HEK293 (cell line): ENCODE results near the gene PLK1.

ENCODE experiments used
- CTCF ChIA-PET: fragments of 350-600 bp; formaldehyde crosslinking; extraction: SDS; loops from one replicate; lab custom pipeline; 2021; ENCODE audit warnings: antibody characterized with exemption; lab: Yijun Ruan, JAX
- POLR2A ChIA-PET: fragments of 300-600 bp; formaldehyde crosslinking; extraction: SDS; loops from one replicate; lab custom pipeline; 2020; ENCODE audit warnings: antibody characterized with exemption, inconsistent platforms; lab: Yijun Ruan, JAX
- H3K27ac ChIP-seq: fragments of 200-500 bp; sonication (Bioruptor generic); 2 replicates; pipeline ENCODE4 v1.5.1; 2014; ENCODE audit warnings: low read depth, low read length, control low read depth, inconsistent platforms; ENCODE audit errors: extremely low read depth
- H3K36me3 ChIP-seq, 2 experiments: fragments of 200-500 bp in 1 of 2; sonication (Bioruptor generic) in 1 of 2; 1 replicate in 1 of 2; 2 replicates in 1 of 2; pipeline ENCODE4 v1.5.1; 2014 to 2017; ENCODE audit warnings: inconsistent platforms in 2 of 2, low read length in 2 of 2; ENCODE audit not compliant: control insufficient read depth in 2 of 2, insufficient read depth in 1 of 2
- H3K4me1 ChIP-seq: fragments of 200-500 bp; sonication (Bioruptor generic); 2 replicates; pipeline ENCODE4 v1.5.1; 2014; ENCODE audit warnings: mild to moderate bottlenecking, low read length, inconsistent platforms; ENCODE audit not compliant: control insufficient read depth, insufficient read depth
- H3K4me3 ChIP-seq: 2 replicates; pipeline ENCODE4 v1.5.1; 2011; ENCODE audit warnings: low read depth, mild to moderate bottlenecking, control low read depth, low read length, moderate library complexity
- H3K9me3 ChIP-seq: fragments of 200-500 bp; sonication (Bioruptor generic); 2 replicates; pipeline ENCODE4 v1.5.1; 2014; ENCODE audit warnings: low read depth, low read length, inconsistent platforms; ENCODE audit not compliant: control insufficient read depth, insufficient read depth
- GFI1B ChIP-seq: fragments of 450-650 bp; formaldehyde crosslinking; IDR thresholded peaks from 2 replicates; pipeline ENCODE4 v1.5.1; 2016; ENCODE audit warnings: missing biosample characterization, missing genetic modification characterization
- GLIS1 ChIP-seq: fragments of 450-650 bp; formaldehyde crosslinking; IDR thresholded peaks from 2 replicates; pipeline ENCODE4 v1.5.1; 2016; ENCODE audit warnings: missing biosample characterization, missing genetic modification characterization
- KLF1 ChIP-seq: fragments of 450-650 bp; formaldehyde crosslinking; IDR thresholded peaks from 2 replicates; pipeline ENCODE4 v1.5.1; 2016; ENCODE audit warnings: missing biosample characterization, missing genetic modification characterization
- KLF7 ChIP-seq: fragments of 450-650 bp; formaldehyde crosslinking; IDR thresholded peaks from 2 replicates; pipeline ENCODE4 v1.5.1; 2016; ENCODE audit warnings: missing biosample characterization, missing genetic modification characterization, borderline replicate concordance
- REST ChIP-seq: fragments of 450-650 bp; formaldehyde crosslinking; IDR thresholded peaks from 2 replicates; pipeline ENCODE4 v1.5.1; 2016; ENCODE audit warnings: missing biosample characterization, missing genetic modification characterization
- SCRT1 ChIP-seq: fragments of 450-650 bp; formaldehyde crosslinking; IDR thresholded peaks from 2 replicates; pipeline ENCODE4 v1.5.1; 2016; ENCODE audit warnings: missing biosample characterization, missing genetic modification characterization, borderline replicate concordance
- SCRT2 ChIP-seq: fragments of 450-650 bp; formaldehyde crosslinking; IDR thresholded peaks from 2 replicates; pipeline ENCODE4 v1.5.1; 2016; ENCODE audit warnings: missing biosample characterization, missing genetic modification characterization
- ZIC2 ChIP-seq: fragments of 450-650 bp; formaldehyde crosslinking; IDR thresholded peaks from 2 replicates; pipeline ENCODE4 v1.5.1; 2016; ENCODE audit warnings: missing biosample characterization, missing genetic modification characterization
- ZNF121 ChIP-seq: fragments of 450-650 bp; formaldehyde crosslinking; IDR thresholded peaks from 2 replicates; pipeline ENCODE4 v1.5.1; 2016; ENCODE audit warnings: missing biosample characterization, missing genetic modification characterization
- ZNF157 ChIP-seq: fragments of 450-650 bp; formaldehyde crosslinking; IDR thresholded peaks from 2 replicates; pipeline ENCODE4 v1.5.1; 2016; ENCODE audit warnings: missing biosample characterization, missing genetic modification characterization
- ZNF280D ChIP-seq: fragments of 450-650 bp; formaldehyde crosslinking; IDR thresholded peaks from 2 replicates; pipeline ENCODE4 v1.5.1; 2016; ENCODE audit warnings: missing biosample characterization, missing genetic modification characterization
- ZNF610 ChIP-seq: fragments of 450-650 bp; formaldehyde crosslinking; IDR thresholded peaks from 2 replicates; pipeline ENCODE4 v1.5.1; 2016; ENCODE audit warnings: missing biosample characterization, missing genetic modification characterization, borderline replicate concordance
- ZNF747 ChIP-seq: fragments of 450-650 bp; formaldehyde crosslinking; IDR thresholded peaks from 2 replicates; pipeline ENCODE4 v1.5.1; 2016; ENCODE audit warnings: missing biosample characterization, missing genetic modification characterization
- TF ChIP-seq, protein P1 (sequence below): fragments of 450-650 bp; formaldehyde crosslinking; optimal IDR thresholded peaks from 2 replicates; pipeline ENCODE3; 2016; ENCODE audit warnings: missing biosample characterization, mild to moderate bottlenecking, missing genetic modification characterization

PLK1 gene

DNA sequence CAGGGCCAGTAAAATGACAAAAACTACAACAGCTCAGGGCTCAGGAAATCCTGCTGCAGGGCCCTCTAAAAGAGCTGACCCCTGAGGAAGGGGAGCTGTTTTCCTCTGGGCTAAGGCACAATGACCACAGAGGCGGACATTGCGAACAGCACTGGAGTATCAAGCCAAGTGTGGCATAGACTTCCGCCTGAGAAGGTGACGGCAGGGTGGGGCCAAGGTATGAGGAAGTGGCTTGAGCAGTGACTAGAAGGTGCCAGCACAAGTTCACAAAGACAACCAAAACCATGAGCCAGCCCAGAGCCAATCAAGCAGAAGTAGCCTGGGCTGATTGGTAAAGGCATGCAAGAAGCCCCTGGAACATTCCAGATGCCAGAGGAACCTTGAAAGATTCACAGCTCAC is 20.4 kb downstream of the PLK1 start:
- no peak overlapping the region for H3K27ac ChIP-seq
- H3K4me1 ChIP-seq: peaks cover 2% of the 10 kb centered on the region; the same call in 1 of the 2 replicates
- POLR2A ChIA-PET: interaction anchor here (2.1 kb wide), 1 partner anchor 8 kb away, joined by 7 read pairs; no protein-coding TSS in a partner anchor
- H3K36me3 ChIP-seq: no peaks in the 10 kb centered on the region
- no peaks in the 10 kb centered on the region for H3K9me3 ChIP-seq
- H3K4me3 ChIP-seq: no peak overlapping the region
- CTCF ChIA-PET: interaction anchor here (1.1 kb wide), 1 partner anchor 263 kb away, joined by 3 read pairs; no protein-coding TSS in a partner anchor
- no peak for TF ChIP-seq ZNF747 (tag by site-specific recombination)
- TF ChIP-seq ZNF280D (tag by site-specific recombination): no peak
- no peak for TF ChIP-seq GFI1B (tag by site-specific recombination)

DNA sequence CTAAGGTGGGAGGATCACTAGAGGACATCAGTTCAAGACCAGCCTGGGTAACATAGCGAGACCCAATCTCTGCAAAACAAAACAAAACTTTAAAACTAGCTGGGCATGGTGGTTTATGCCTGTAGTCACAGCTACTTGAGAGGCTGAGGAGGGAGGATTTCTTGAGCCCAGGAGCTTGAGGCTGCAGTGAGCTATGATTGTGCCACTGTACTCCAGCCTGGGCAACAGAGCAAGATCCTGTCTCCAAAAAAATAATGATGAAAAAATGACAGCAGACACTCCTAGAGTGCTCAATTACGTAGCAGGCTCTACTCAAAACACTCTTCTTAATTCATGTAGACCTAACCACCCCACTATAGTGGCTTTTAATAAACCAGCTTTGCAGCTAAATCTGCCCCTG is 21.4 kb downstream of the PLK1 start:
- ChIA-PET POLR2A (interaction anchor here (0.9 to 2.1 kb wide), 2 partner anchors 9 to 22 kb away, joined by 3 to 7 read pairs; partner anchors contain the start of gene PLK1), CTCF (interaction anchor here (0.7 to 1.1 kb wide), 2 partner anchors 14 to 264 kb away, joined by 3 read pairs; no protein-coding TSS in a partner anchor)
- no peaks in the 10 kb centered on the region for H3K9me3 ChIP-seq
- no peaks in the 10 kb centered on the region for H3K36me3 ChIP-seq
- H3K27ac ChIP-seq: no peak overlapping the region
- peaks cover 2% of the 10 kb centered on the region; the same call in 1 of the 2 replicates for H3K4me1 ChIP-seq
- TF ChIP-seq, protein P1, sequence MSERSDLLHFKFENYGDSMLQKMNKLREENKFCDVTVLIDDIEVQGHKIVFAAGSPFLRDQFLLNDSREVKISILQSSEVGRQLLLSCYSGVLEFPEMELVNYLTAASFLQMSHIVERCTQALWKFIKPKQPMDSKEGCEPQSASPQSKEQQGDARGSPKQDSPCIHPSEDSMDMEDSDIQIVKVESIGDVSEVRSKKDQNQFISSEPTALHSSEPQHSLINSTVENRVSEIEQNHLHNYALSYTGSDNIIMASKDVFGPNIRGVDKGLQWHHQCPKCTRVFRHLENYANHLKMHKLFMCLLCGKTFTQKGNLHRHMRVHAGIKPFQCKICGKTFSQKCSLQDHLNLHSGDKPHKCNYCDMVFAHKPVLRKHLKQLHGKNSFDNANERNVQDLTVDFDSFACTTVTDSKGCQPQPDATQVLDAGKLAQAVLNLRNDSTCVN: no peak
- TF ChIP-seq ZNF121 (tag by site-specific recombination): peak; percentile 71; the same call in 1 of the 2 replicates
- no peak overlapping the region for H3K4me3 ChIP-seq

GRCh38 chr16:23700509-23700908 is 21.8 kb downstream of the PLK1 start:
- H3K27ac ChIP-seq: no peak overlapping the region
- ChIA-PET POLR2A (interaction anchor here (0.9 to 2.1 kb wide), 3 partner anchors 9 to 22 kb away, joined by 3 to 7 read pairs (median 6); partner anchors contain the start of gene PLK1), CTCF (interaction anchor here (1.1 kb wide), 1 partner anchor 265 kb away, joined by 3 read pairs; no protein-coding TSS in a partner anchor)
- H3K36me3 ChIP-seq: no peaks in the 10 kb centered on the region
- H3K9me3 ChIP-seq: no peaks in the 10 kb centered on the region
- H3K4me1 ChIP-seq: peaks cover 2% of the 10 kb centered on the region; the same call in 1 of the 2 replicates
- TF ChIP-seq KLF1 (tag by site-specific recombination) (peak; percentile 49; the same call in 1 of the 2 replicates), SCRT2 (tag by site-specific recombination) (peak; percentile 59), SCRT1 (tag by site-specific recombination) (peak; percentile 45; the same call in 1 of the 2 replicates), ZIC2 (tag by site-specific recombination) (peak; percentile 89), ZNF610 (no peak), KLF7 (tag by site-specific recombination) (no peak), GLIS1 (peak; percentile 85)
- no peak overlapping the region for H3K4me3 ChIP-seq

DNA sequence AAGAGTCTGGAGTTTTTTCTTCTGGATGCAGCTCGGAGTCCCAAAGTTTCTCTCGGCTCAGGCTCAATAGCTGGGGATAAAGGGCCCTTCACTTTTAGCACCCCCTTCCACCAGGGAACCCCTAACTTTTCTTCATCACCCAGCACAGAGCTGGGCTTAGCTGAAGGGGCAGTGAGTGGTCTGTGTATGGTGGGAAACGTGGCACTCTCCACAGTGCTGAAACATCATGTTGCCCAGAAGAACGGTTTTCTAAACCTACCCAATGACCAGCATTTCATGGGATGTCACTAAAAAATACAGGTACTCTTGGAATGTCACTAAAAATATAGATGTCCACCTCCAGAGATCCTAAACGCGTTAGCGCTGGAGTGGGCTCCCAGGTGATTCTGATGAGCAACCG is 22.4 kb downstream of the PLK1 start:
- CTCF ChIA-PET: interaction anchor here (0.7 to 1.0 kb wide), 2 partner anchors 9 to 27 kb away, joined by 3 to 8 read pairs; no protein-coding TSS in a partner anchor
- TF ChIP-seq ZNF157 (tag by site-specific recombination) (no peak), REST (tag by site-specific recombination) (peak; percentile 77)
- TF ChIP-seq, all 188 proteins: peak for 1
- Histone ChIP-seq H3K36me3 (no peaks in the 10 kb centered on the region), H3K9me3 (no peaks in the 10 kb centered on the region), H3K4me1 (peaks cover 2% of the 10 kb centered on the region; the same call in 1 of the 2 replicates), H3K4me3 (no peak overlapping the region), H3K27ac (no peak overlapping the region)
- POLR2A ChIA-PET: interaction anchor here (1.1 to 2.1 kb wide), 2 partner anchors 10 to 22 kb away, joined by 6 to 7 read pairs; no protein-coding TSS in a partner anchor
